HepG2 (cell line): ENCODE data around the gene PRICKLE3. TPM values are rescaled to one million over a fixed set of nuclear protein-coding genes. Genes with fewer than 3 reads are reported as not detected.

ENCODE experiments used
- EP300 ChIP-seq, 3 experiments: sonication (generic) in 1 of 3; formaldehyde crosslinking in 1 of 3; IDR thresholded peaks; 2 replicates each; pipeline versions ENCODE4 v1.5.1 to v1.6.1; 2011 to 2020; ENCODE audit warnings: low read depth in 2 of 3, low read length in 2 of 3, borderline replicate concordance in 1 of 3, improper control_type of control experiment in 1 of 3, mild to moderate bottlenecking in 1 of 3, missing genetic modification reagents in 1 of 3, moderate library complexity in 1 of 3
- FOXM1 ChIP-seq: sonication (generic); formaldehyde crosslinking; IDR thresholded peaks from 2 replicates; pipeline ENCODE4 v1.5.0; 2020; ENCODE audit warnings: missing genetic modification reagents
- NFE2 ChIP-seq: sonication (generic); formaldehyde crosslinking; IDR thresholded peaks from 2 replicates; pipeline ENCODE4 v1.4.0; 2020; ENCODE audit warnings: missing genetic modification reagents
- NR3C1 ChIP-seq: sonication (generic); formaldehyde crosslinking; IDR thresholded peaks from 2 replicates; pipeline ENCODE4 v1.4.0; 2020; ENCODE audit warnings: missing genetic modification reagents
- RBM22 ChIP-seq: fragments of 200-400 bp; formaldehyde crosslinking; optimal IDR thresholded peaks from 2 replicates; pipeline ENCODE3; 2017; ENCODE audit warnings: mild to moderate bottlenecking, low read length, moderate library complexity
- SNAPC4 ChIP-seq: sonication (generic); formaldehyde crosslinking; IDR thresholded peaks from 2 replicates; pipeline ENCODE4 v1.4.0; 2020; ENCODE audit warnings: mild to moderate bottlenecking, missing genetic modification reagents
- TAF15 ChIP-seq: fragments of 200-400 bp; formaldehyde crosslinking; IDR thresholded peaks from one replicate; pipeline ENCODE4 v1.6.1; 2018; ENCODE audit warnings: mild to moderate bottlenecking, low read depth, low read length; ENCODE audit not compliant: poor library complexity, severe bottlenecking
- TFDP1 ChIP-seq: IDR thresholded peaks from 2 replicates; pipeline ENCODE4 v1.6.1; 2016; ENCODE audit warnings: missing compliant biosample characterization, missing genetic modification reagents, borderline replicate concordance
- ZNF142 ChIP-seq: sonication (generic); formaldehyde crosslinking; IDR thresholded peaks from 2 replicates; pipeline ENCODE4 v1.4.0; 2020; ENCODE audit warnings: missing genetic modification reagents
- ZNF225 ChIP-seq: sonication (generic); formaldehyde crosslinking; IDR thresholded peaks from 2 replicates; pipeline ENCODE4 v1.4.0; 2020; ENCODE audit warnings: mild to moderate bottlenecking, missing genetic modification reagents
- ZNF513 ChIP-seq: sonication (generic); formaldehyde crosslinking; conservative IDR thresholded peaks from 2 replicates; pipeline ENCODE4 v1.5.0; 2020; ENCODE audit warnings: missing genetic modification reagents
- polyA plus RNA-seq, 8 experiments: library from polyadenylated mRNA; depleted of rRNA in 3 of 8; stranded (reverse) in 7 of 8; unstranded in 1 of 8; fragments of >200 nt; fragmentation: Illumina TruSeq in 4 of 8; extraction: Trizol in 4 of 8; gene quantifications; 2 replicates each; pipeline versions ENCODE4 v1.2.1 to v1.2.3, GENCODE V29; 2011 to 2016; ENCODE audit warnings: low read depth in 4 of 8, missing spikeins in 1 of 8, mixed read lengths in 1 of 8; ENCODE audit not compliant: insufficient read depth in 1 of 8
- total RNA-seq, 5 experiments: library from RNA; depleted of rRNA; stranded (reverse); fragments of >200 nt; fragmentation: Illumina TruSeq; extraction: Trizol; gene quantifications; 2 replicates each; pipeline ENCODE4 v1.2.3, GENCODE V29; 2016; ENCODE audit warnings: low read depth in 1 of 5

The PRICKLE3 gene
- total and polyA plus RNA-seq, 2 of the 13 experiments (the other 11 are each of a cell fraction or from before 2014, with no cell fraction given) = 2.6 TPM

GRCh38 chrX:49199906-49200771 lies 14.0 kb upstream of the PRICKLE3 start, which contains the start of gene SYP (continued):
- TF ChIP-seq ZNF142 = peak; percentile 66
- no peak for TF ChIP-seq TAF15
- TF ChIP-seq RBM22 = no peak
- TF ChIP-seq NFE2 = no peak
- TF ChIP-seq TFDP1 (CRISPR knock-in tag) = peak; percentile 82; the same call in 1 of the 2 replicates
- no peak for TF ChIP-seq ZNF225 (CRISPR knock-in tag)
- no peak for TF ChIP-seq NR3C1
- no peak for TF ChIP-seq ZNF513 (CRISPR knock-in tag)
- 0 out of 2 replicates have a peak, but pooled peaks have one; percentile 50 for TF ChIP-seq SNAPC4
- TF ChIP-seq FOXM1 (CRISPR knock-in tag) = no peak
- TF ChIP-seq EP300 (IDR thresholded peaks at IDR 0.05; ENCODE audit: low read depth in 2 of 2, low read length in 2 of 2) = peak in 1 of 2 experiments; percentile 98; a peak in 2 of 4 replicates
- no peak for TF ChIP-seq EP300 (CRISPR knock-in tag; IDR thresholded peaks at IDR 0.05; ENCODE audit: borderline replicate concordance)
